ENCODE data around the gene MYOCD.

MYOCD gene

DNA sequence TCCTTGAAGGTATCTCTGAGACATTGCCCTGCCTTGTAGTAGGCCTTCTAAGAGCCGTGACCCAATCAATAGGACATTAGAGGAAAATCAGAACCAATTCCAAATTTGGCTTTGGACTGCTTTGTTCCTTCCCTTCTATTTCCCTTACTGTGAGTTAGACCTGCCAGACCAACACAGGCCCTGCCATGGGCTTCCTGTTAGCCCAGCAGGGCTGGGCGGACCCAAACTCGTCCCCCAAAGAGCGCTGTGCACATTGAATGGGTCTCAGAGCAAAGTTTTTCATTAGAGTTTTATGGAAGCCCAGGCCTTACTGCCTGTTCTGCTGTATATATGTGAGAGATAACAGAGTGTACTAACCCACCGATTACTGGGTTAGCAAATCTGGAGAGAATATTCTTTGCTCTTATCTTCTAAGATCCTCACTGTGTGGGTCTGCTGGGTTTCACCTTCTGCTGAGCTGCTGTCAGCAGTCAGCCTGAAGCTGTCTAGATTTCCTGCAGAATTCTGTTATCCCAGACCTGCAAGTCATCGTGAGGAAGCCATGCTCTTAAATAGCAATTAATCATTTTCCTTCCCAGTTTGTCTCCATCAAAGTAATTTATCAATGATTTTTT, 129.3 kb downstream of the MYOCD start:
- no peaks in the 10 kb centered on the region for H3K27me3 ChIP-seq (ENCODE audit: insufficient read depth, low read length)
- no peak overlapping the region for H3K4me3 ChIP-seq (ENCODE audit: low read depth, low read length, poor library complexity, severe bottlenecking)
- H4K20me1 ChIP-seq (ENCODE audit: insufficient read depth, low read length): no peaks in the 10 kb centered on the region
- H2AFZ ChIP-seq (ENCODE audit: low read length): no peak overlapping the region
- H3K4me2 ChIP-seq (ENCODE audit: low read length): no peak overlapping the region
- H3K9me2 ChIP-seq (ENCODE audit: low read depth, low read length): no peaks in the 10 kb centered on the region
- no peaks in the 10 kb centered on the region for H3K79me2 ChIP-seq (ENCODE audit: insufficient read depth, low read length)
- TF ChIP-seq EZH2 (IDR thresholded peaks at IDR 0.05; ENCODE audit: borderline replicate concordance, low read length): no peak
- TF ChIP-seq, protein P1, sequence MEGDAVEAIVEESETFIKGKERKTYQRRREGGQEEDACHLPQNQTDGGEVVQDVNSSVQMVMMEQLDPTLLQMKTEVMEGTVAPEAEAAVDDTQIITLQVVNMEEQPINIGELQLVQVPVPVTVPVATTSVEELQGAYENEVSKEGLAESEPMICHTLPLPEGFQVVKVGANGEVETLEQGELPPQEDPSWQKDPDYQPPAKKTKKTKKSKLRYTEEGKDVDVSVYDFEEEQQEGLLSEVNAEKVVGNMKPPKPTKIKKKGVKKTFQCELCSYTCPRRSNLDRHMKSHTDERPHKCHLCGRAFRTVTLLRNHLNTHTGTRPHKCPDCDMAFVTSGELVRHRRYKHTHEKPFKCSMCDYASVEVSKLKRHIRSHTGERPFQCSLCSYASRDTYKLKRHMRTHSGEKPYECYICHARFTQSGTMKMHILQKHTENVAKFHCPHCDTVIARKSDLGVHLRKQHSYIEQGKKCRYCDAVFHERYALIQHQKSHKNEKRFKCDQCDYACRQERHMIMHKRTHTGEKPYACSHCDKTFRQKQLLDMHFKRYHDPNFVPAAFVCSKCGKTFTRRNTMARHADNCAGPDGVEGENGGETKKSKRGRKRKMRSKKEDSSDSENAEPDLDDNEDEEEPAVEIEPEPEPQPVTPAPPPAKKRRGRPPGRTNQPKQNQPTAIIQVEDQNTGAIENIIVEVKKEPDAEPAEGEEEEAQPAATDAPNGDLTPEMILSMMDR (IDR thresholded peaks at IDR 0.05; ENCODE audit: low read length): no peak
- no peak overlapping the region for H3K9ac ChIP-seq (ENCODE audit: low read length)
- no peaks in the 10 kb centered on the region; the same call in 1 of the 2 replicates for H3K9me3 ChIP-seq (ENCODE audit: low read length)
- H3K4me1 ChIP-seq (ENCODE audit: insufficient read depth, low read length, severe bottlenecking): peaks cover 3% of the 10 kb centered on the region
- H3F3A ChIP-seq (ENCODE audit: insufficient read depth, low read length): no peaks in the 10 kb centered on the region
- H3K36me3 ChIP-seq (ENCODE audit: insufficient read depth, low read length): no peaks in the 10 kb centered on the region
- H3K27ac ChIP-seq (ENCODE audit: low read depth, low read length, poor library complexity, severe bottlenecking): no peak overlapping the region

DNA sequence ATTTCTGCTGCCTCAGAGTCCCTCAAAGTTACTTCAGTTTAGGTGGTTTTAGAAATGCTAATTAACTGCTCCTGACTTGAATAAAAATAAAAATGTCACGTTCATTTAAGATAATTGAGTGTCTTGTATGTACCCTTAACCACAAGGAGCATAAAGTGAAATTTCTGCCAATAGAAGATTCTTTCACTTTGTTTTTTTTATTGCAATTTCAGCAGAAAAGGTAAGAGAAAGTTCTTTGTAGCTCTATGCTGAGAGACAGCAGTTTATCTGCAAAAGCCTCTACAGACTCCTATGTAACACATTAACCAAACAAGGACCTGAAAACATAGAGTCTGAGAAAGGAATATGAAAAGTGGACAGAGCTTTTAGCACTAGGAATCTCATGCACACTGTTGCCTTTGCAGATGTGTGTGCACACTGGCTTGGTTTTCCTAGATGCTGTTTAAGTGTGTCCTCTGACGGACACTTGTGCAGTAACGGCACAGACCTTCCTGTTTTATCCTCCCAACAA, 135.2 kb downstream of the MYOCD start:
- Histone ChIP-seq H3F3A (ENCODE audit: insufficient read depth, low read length) (no peaks in the 10 kb centered on the region), H3K79me2 (ENCODE audit: insufficient read depth, low read length) (no peaks in the 10 kb centered on the region), H3K4me3 (ENCODE audit: low read depth, low read length, poor library complexity, severe bottlenecking) (no peak overlapping the region), H3K27ac (ENCODE audit: low read depth, low read length, poor library complexity, severe bottlenecking) (no peak overlapping the region), H3K4me2 (ENCODE audit: low read length) (no peak overlapping the region), H3K36me3 (ENCODE audit: insufficient read depth, low read length) (no peaks in the 10 kb centered on the region), H3K4me1 (ENCODE audit: insufficient read depth, low read length, severe bottlenecking) (no peaks in the 10 kb centered on the region), H2AFZ (ENCODE audit: low read length) (no peak overlapping the region), H3K27me3 (ENCODE audit: insufficient read depth, low read length) (no peaks in the 10 kb centered on the region), H3K9me2 (ENCODE audit: low read depth, low read length) (no peaks in the 10 kb centered on the region), H4K20me1 (ENCODE audit: insufficient read depth, low read length) (no peaks in the 10 kb centered on the region), H3K9ac (ENCODE audit: low read length) (no peak overlapping the region), H3K9me3 (ENCODE audit: low read length) (no peaks in the 10 kb centered on the region; the same call in 1 of the 2 replicates)
- no peak for TF ChIP-seq EZH2 (IDR thresholded peaks at IDR 0.05; ENCODE audit: borderline replicate concordance, low read length)
- TF ChIP-seq, protein P1 (IDR thresholded peaks at IDR 0.05; ENCODE audit: low read length): no peak

DNA sequence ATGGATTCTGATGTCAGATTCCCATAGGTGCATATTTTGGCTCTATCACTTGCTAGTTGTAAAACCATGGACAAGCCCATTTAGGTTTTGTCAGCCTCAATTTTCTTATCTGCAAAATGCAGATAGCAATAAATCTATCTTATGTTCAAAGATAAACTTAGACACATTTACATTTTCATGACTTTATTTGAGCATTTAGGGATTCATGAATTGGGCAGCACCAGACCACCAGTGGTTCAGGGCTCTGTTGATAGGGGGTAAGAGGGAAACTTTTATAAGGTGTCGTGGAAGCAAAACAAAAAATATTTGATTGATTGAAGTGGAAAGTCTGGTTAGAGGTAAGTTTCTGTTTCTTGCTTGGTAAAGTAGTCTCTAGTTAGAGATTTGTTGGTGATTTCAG, 140.9 kb downstream of the MYOCD start:
- H3K27me3 ChIP-seq (ENCODE audit: insufficient read depth, low read length): no peaks in the 10 kb centered on the region
- no peak overlapping the region for H3K27ac ChIP-seq (ENCODE audit: low read depth, low read length, poor library complexity, severe bottlenecking)
- H3K79me2 ChIP-seq (ENCODE audit: insufficient read depth, low read length): no peaks in the 10 kb centered on the region
- H2AFZ ChIP-seq (ENCODE audit: low read length): no peak overlapping the region
- TF ChIP-seq EZH2 (IDR thresholded peaks at IDR 0.05; ENCODE audit: borderline replicate concordance, low read length): no peak
- TF ChIP-seq, protein P1 (IDR thresholded peaks at IDR 0.05; ENCODE audit: low read length): no peak
- no peaks in the 10 kb centered on the region for H3F3A ChIP-seq (ENCODE audit: insufficient read depth, low read length)
- H3K4me3 ChIP-seq (ENCODE audit: low read depth, low read length, poor library complexity, severe bottlenecking): no peak overlapping the region
- H4K20me1 ChIP-seq (ENCODE audit: insufficient read depth, low read length): no peaks in the 10 kb centered on the region
- H3K9ac ChIP-seq (ENCODE audit: low read length): no peak overlapping the region
- H3K36me3 ChIP-seq (ENCODE audit: insufficient read depth, low read length): no peaks in the 10 kb centered on the region
- H3K4me2 ChIP-seq (ENCODE audit: low read length): no peak overlapping the region
- no peaks in the 10 kb centered on the region for H3K9me3 ChIP-seq (ENCODE audit: low read length)
- no peaks in the 10 kb centered on the region for H3K9me2 ChIP-seq (ENCODE audit: low read depth, low read length)
- H3K4me1 ChIP-seq (ENCODE audit: insufficient read depth, low read length, severe bottlenecking): no peaks in the 10 kb centered on the region

Measured in OCI-LY1 (cell line).